Parathyroid adenoma (tissue), 2 donors: ENCODE results near the gene HES4.

Source experiments
- H2AFZ ChIP-seq: fragments of 300-600 bp; sonication (generic); one replicate; pipeline ENCODE4 v1.7.0; 2017; ENCODE audit warnings: antibody characterized with exemption, mild to moderate bottlenecking
- H3K27ac ChIP-seq: fragments of 300-600 bp; sonication (generic); one replicate; pipeline ENCODE4 v1.7.0; 2017
- H3K27me3 ChIP-seq: fragments of 300-600 bp; sonication (generic); one replicate; pipeline ENCODE4 v1.7.0; 2017; ENCODE audit warnings: low read length; ENCODE audit not compliant: control insufficient read depth, insufficient read depth
- H3K36me3 ChIP-seq: fragments of 300-600 bp; sonication (generic); one replicate; pipeline ENCODE4 v1.7.0; 2017; ENCODE audit warnings: low read length; ENCODE audit not compliant: control insufficient read depth, insufficient read depth
- H3K4me1 ChIP-seq: fragments of 300-600 bp; sonication (generic); one replicate; pipeline ENCODE4 v1.7.0; 2017; ENCODE audit warnings: control low read depth
- H3K4me2 ChIP-seq: fragments of 300-600 bp; sonication (generic); one replicate; pipeline ENCODE4 v1.7.0; 2017; ENCODE audit warnings: low read length
- H3K4me3 ChIP-seq: fragments of 300-600 bp; sonication (generic); one replicate; pipeline ENCODE4 v1.7.0; 2017; ENCODE audit warnings: low read depth, low read length
- H3K79me2 ChIP-seq: fragments of 300-600 bp; sonication (generic); one replicate; pipeline ENCODE4 v1.7.0; 2017; ENCODE audit warnings: control low read depth
- H3K9ac ChIP-seq: fragments of 300-600 bp; sonication (generic); one replicate; pipeline ENCODE4 v1.7.0; 2017; ENCODE audit warnings: mild to moderate bottlenecking
- H3K9me3 ChIP-seq: fragments of 300-600 bp; sonication (generic); one replicate; pipeline ENCODE4 v1.7.0; 2017; ENCODE audit warnings: low read length; ENCODE audit not compliant: control insufficient read depth
- CTCF ChIP-seq: fragments of 300-600 bp; sonication (generic); IDR thresholded peaks from one replicate; pipeline ENCODE4 v1.7.0; 2017; ENCODE audit warnings: antibody characterized with exemption, mild to moderate bottlenecking
- donor health status: primary hyperparathyroidism.

The HES4 gene

GRCh38 chr1:981491-981954 lies 18.4 kb downstream of the HES4 start:
- no peaks in the 10 kb centered on the region for H3K4me1 ChIP-seq
- H3K9ac ChIP-seq = no peak overlapping the region
- no peak overlapping the region for H3K27ac ChIP-seq
- H3K27me3 ChIP-seq = no peaks in the 10 kb centered on the region
- no peak overlapping the region for H3K4me3 ChIP-seq
- no peaks in the 10 kb centered on the region for H3K9me3 ChIP-seq
- H3K4me2 ChIP-seq = no peak overlapping the region
- TF ChIP-seq CTCF = no peak
- no peak overlapping the region for H2AFZ ChIP-seq
- no peaks in the 10 kb centered on the region for H3K79me2 ChIP-seq
- no peaks in the 10 kb centered on the region for H3K36me3 ChIP-seq

GRCh38 chr1:980602-981395 lies 19.1 kb downstream of the HES4 start:
- Histone ChIP-seq H3K79me2 (no peaks in the 10 kb centered on the region), H3K9ac (no peak overlapping the region), H3K9me3 (no peaks in the 10 kb centered on the region), H3K27ac (no peak overlapping the region), H3K4me1 (no peaks in the 10 kb centered on the region), H2AFZ (no peak overlapping the region), H3K36me3 (no peaks in the 10 kb centered on the region), H3K4me2 (no peak overlapping the region), H3K27me3 (no peaks in the 10 kb centered on the region), H3K4me3 (no peak overlapping the region)
- no peak for TF ChIP-seq CTCF

GRCh38 chr1:980137-980571 lies 19.7 kb downstream of the HES4 start:
- H3K4me1 ChIP-seq = no peaks in the 10 kb centered on the region
- no peak overlapping the region for H3K27ac ChIP-seq
- no peak for TF ChIP-seq CTCF
- no peak overlapping the region for H3K4me3 ChIP-seq
- no peak overlapping the region for H3K4me2 ChIP-seq
- H3K79me2 ChIP-seq = no peaks in the 10 kb centered on the region
- no peak overlapping the region for H3K9ac ChIP-seq
- H3K27me3 ChIP-seq = no peaks in the 10 kb centered on the region
- H3K9me3 ChIP-seq = no peaks in the 10 kb centered on the region
- no peaks in the 10 kb centered on the region for H3K36me3 ChIP-seq
- H2AFZ ChIP-seq = no peak overlapping the region

GRCh38 chr1:979744-980072 lies 20.2 kb downstream of the HES4 start:
- Histone ChIP-seq H3K27me3 (no peaks in the 10 kb centered on the region), H3K27ac (no peak overlapping the region), H3K9ac (no peak overlapping the region), H3K79me2 (no peaks in the 10 kb centered on the region), H3K4me2 (no peak overlapping the region), H3K9me3 (no peaks in the 10 kb centered on the region), H3K4me3 (no peak overlapping the region), H2AFZ (no peak overlapping the region), H3K36me3 (no peaks in the 10 kb centered on the region), H3K4me1 (no peaks in the 10 kb centered on the region)
- TF ChIP-seq CTCF = no peak
